WTC11 (cell line): Measurements from ENCODE around the gene SLC11A2. TPM values are rescaled to one million over a fixed set of nuclear protein-coding genes. Genes with fewer than 3 reads are reported as not detected.

Experiments used
- ATAC-seq: fragments of 200-7000 bp; cut with Tn5 transposase; 2 replicates; pipeline ENCODE4 v1.10.0; 2021; ENCODE audit warnings: mild to moderate bottlenecking, moderate library complexity
- CTCF ChIA-PET: fragments of 300-600 bp; sonication (Branson Sonifier 250); formaldehyde crosslinking; loops from one replicate; lab custom pipeline; 2021; ENCODE audit warnings: antibody characterized with exemption; lab: Charles Lee
- POLR2A ChIA-PET: fragments of 350-600 bp; sonication (Branson Sonifier 250); formaldehyde crosslinking; loops from one replicate; lab custom pipeline; 2021; ENCODE audit warnings: antibody characterized with exemption; lab: Charles Lee
- DNase-seq: peaks from one replicate; pipeline ENCODE4 v3.0.0; 2021; ENCODE audit warnings: low spot score
- H3K27ac Mint-ChIP-seq: 2 replicates; pipeline ENCODE4 v1.8.0; 2021; ENCODE audit warnings: mixed read lengths
- H3K27me3 Mint-ChIP-seq: 2 replicates; pipeline ENCODE4 v1.8.0; 2021; ENCODE audit warnings: low read depth, mild to moderate bottlenecking, moderate library complexity, mixed read lengths
- H3K36me3 Mint-ChIP-seq: 2 replicates; pipeline ENCODE4 v1.8.0; 2021; ENCODE audit warnings: mixed read lengths
- H3K4me1 Mint-ChIP-seq: 2 replicates; pipeline ENCODE4 v1.8.0; 2022; ENCODE audit warnings: mixed read lengths
- H3K4me3 Mint-ChIP-seq: 2 replicates; pipeline ENCODE4 v1.8.0; 2021; ENCODE audit warnings: mild to moderate bottlenecking, moderate library complexity, mixed read lengths
- H3K9me3 Mint-ChIP-seq: 2 replicates; pipeline ENCODE4 v1.8.0; 2021; ENCODE audit warnings: mixed read lengths
- ARID4B ChIP-seq: sonication (generic); formaldehyde crosslinking; IDR thresholded peaks from 2 replicates; pipeline ENCODE4 v1.8.0; 2023; ENCODE audit warnings: missing genetic modification reagents, mild to moderate bottlenecking, borderline replicate concordance
- ATF6 ChIP-seq: sonication (generic); formaldehyde crosslinking; IDR thresholded peaks from 2 replicates; pipeline ENCODE4 v1.8.1; 2023; ENCODE audit warnings: mild to moderate bottlenecking, missing genetic modification reagents
- CDX4 ChIP-seq: fragments of 250-450 bp; sonication (Bioruptor Pico); IDR thresholded peaks from 2 replicates; pipeline ENCODE4 v1.9.0; 2021; ENCODE audit warnings: moderate library complexity, mild to moderate bottlenecking, inconsistent platforms, borderline replicate concordance
- E2F5 ChIP-seq: sonication (generic); formaldehyde crosslinking; IDR thresholded peaks from 2 replicates; pipeline ENCODE4 v1.8.1; 2022; ENCODE audit warnings: mild to moderate bottlenecking, moderate library complexity, missing genetic modification reagents
- FOXJ3 ChIP-seq: sonication (generic); formaldehyde crosslinking; IDR thresholded peaks from 2 replicates; pipeline ENCODE4 v1.9.0; 2021; ENCODE audit warnings: missing genetic modification reagents, mild to moderate bottlenecking, borderline replicate concordance
- HMGA2 ChIP-seq: fragments of 250-450 bp; sonication (Bioruptor Pico); IDR thresholded peaks from 2 replicates; pipeline ENCODE4 v1.4.0; 2021; ENCODE audit warnings: mild to moderate bottlenecking, moderate library complexity
- KAT7 ChIP-seq: sonication (generic); formaldehyde crosslinking; IDR thresholded peaks from 2 replicates; pipeline ENCODE4 v1.8.1; 2023; ENCODE audit warnings: missing genetic modification reagents, mild to moderate bottlenecking, borderline replicate concordance
- MYBL2 ChIP-seq: sonication (generic); formaldehyde crosslinking; IDR thresholded peaks from 2 replicates; pipeline ENCODE4 v1.8.1; 2023; ENCODE audit warnings: mild to moderate bottlenecking, moderate library complexity, missing genetic modification reagents
- NFATC4 ChIP-seq: fragments of 250-450 bp; sonication (Bioruptor Pico); IDR thresholded peaks from 2 replicates; pipeline ENCODE4 v1.9.0; 2021; ENCODE audit warnings: mild to moderate bottlenecking
- NR1H2 ChIP-seq: sonication (generic); formaldehyde crosslinking; IDR thresholded peaks from 2 replicates; pipeline ENCODE4 v1.9.0; 2021; ENCODE audit warnings: mild to moderate bottlenecking, moderate library complexity, missing genetic modification reagents
- RORB ChIP-seq: fragments of 250-450 bp; sonication (Bioruptor Pico); IDR thresholded peaks from 2 replicates; pipeline ENCODE4 v1.9.0; 2021; ENCODE audit warnings: mild to moderate bottlenecking
- TEAD4 ChIP-seq: sonication (generic); formaldehyde crosslinking; IDR thresholded peaks from 2 replicates; pipeline ENCODE4 v1.8.0; 2022; ENCODE audit warnings: mild to moderate bottlenecking, missing genetic modification reagents
- ZNF219 ChIP-seq: sonication (generic); formaldehyde crosslinking; IDR thresholded peaks from 2 replicates; pipeline ENCODE4 v1.8.0; 2023; ENCODE audit warnings: missing genetic modification reagents, mild to moderate bottlenecking, borderline replicate concordance
- ZNF232 ChIP-seq: sonication (generic); formaldehyde crosslinking; IDR thresholded peaks from 2 replicates; pipeline ENCODE4 v1.8.0; 2022; ENCODE audit warnings: mild to moderate bottlenecking, missing genetic modification reagents
- ZNF263 ChIP-seq: sonication (generic); formaldehyde crosslinking; IDR thresholded peaks from 2 replicates; pipeline ENCODE4 v1.8.1; 2022; ENCODE audit warnings: low read depth, mild to moderate bottlenecking, moderate library complexity, missing genetic modification reagents
- ZNF396 ChIP-seq: fragments of 250-450 bp; sonication (Bioruptor Pico); IDR thresholded peaks from 2 replicates; pipeline ENCODE4 v1.8.0; 2021; ENCODE audit warnings: mild to moderate bottlenecking, moderate library complexity, borderline replicate concordance
- ZNF512 ChIP-seq: sonication (generic); formaldehyde crosslinking; IDR thresholded peaks from 2 replicates; pipeline ENCODE4 v1.8.1; 2022; ENCODE audit warnings: missing genetic modification reagents, borderline replicate concordance
- total RNA-seq: library from RNA; stranded (reverse); gene quantifications from 3 replicates; pipeline ENCODE4 v1.2.3, GENCODE V29; 2021

The SLC11A2 gene
- total RNA-seq, 1 experiment from 2014 or later, result 58.0 TPM

- CTCF ChIA-PET, result interaction anchor here (1.1 kb wide), 1 partner anchor 47 kb away, joined by 3 read pairs; no protein-coding TSS in a partner anchor
- no peak for TF ChIP-seq NR1H2 (CRISPR knock-in tag)
- no peaks in the 10 kb centered on the region for H3K9me3 Mint-ChIP-seq
- no peak for DNase-seq
- peaks cover 6% of the 10 kb centered on the region for H3K4me1 Mint-ChIP-seq
- H3K36me3 Mint-ChIP-seq, result peaks cover 4% of the 10 kb centered on the region; the same call in 1 of the 2 replicates
- peak overlapping the region; percentile 87; the same call in 1 of the 2 replicates for H3K27ac Mint-ChIP-seq
- ATAC-seq, result no peak
- no peak overlapping the region for H3K4me3 Mint-ChIP-seq
- no peaks in the 10 kb centered on the region for H3K27me3 Mint-ChIP-seq
- POLR2A ChIA-PET, result no interaction called here
These were observed 44.6 kb downstream of the SLC11A2 start for GRCh38 chr12:50981319-50982239.

- Mint-ChIP-seq H3K27ac (no peak overlapping the region), H3K36me3 (peaks cover 8% of the 10 kb centered on the region; the same call in 1 of the 2 replicates), H3K27me3 (no peaks in the 10 kb centered on the region), H3K9me3 (no peaks in the 10 kb centered on the region), H3K4me1 (peaks cover 6% of the 10 kb centered on the region), H3K4me3 (no peak overlapping the region)
- ATAC-seq, result no peak
- ChIA-PET POLR2A (no interaction called here), CTCF (no interaction called here)
- TF ChIP-seq CDX4 (CRISPR knock-in tag) (no peak), RORB (no peak), ZNF396 (CRISPR knock-in tag) (no peak), ZNF219 (CRISPR knock-in tag) (no peak), NFATC4 (no peak), FOXJ3 (CRISPR knock-in tag) (no peak), E2F5 (CRISPR knock-in tag) (no peak), ZNF232 (CRISPR knock-in tag) (no peak), ZNF263 (CRISPR knock-in tag) (no peak), ATF6 (no peak), ZNF512 (CRISPR knock-in tag) (no peak), MYBL2 (no peak), KAT7 (CRISPR knock-in tag) (no peak)
- no peak for DNase-seq
These were observed 45.6 kb downstream of the SLC11A2 start for GRCh38 chr12:50980545-50980944.

GRCh38 chr12:50979369-50980052, 46.7 kb downstream of the SLC11A2 start:
- Mint-ChIP-seq H3K36me3 (peaks cover 14% of the 10 kb centered on the region; the same call in 1 of the 2 replicates), H3K27me3 (no peaks in the 10 kb centered on the region), H3K4me1 (peaks cover 6% of the 10 kb centered on the region), H3K9me3 (peaks cover 5% of the 10 kb centered on the region), H3K27ac (no peak overlapping the region), H3K4me3 (no peak overlapping the region)
- CTCF ChIA-PET, result no interaction called here
- ATAC-seq, result no peak
- no peak for TF ChIP-seq ARID4B (CRISPR knock-in tag)
- TF ChIP-seq RORB, result no peak
- TF ChIP-seq HMGA2, result no peak
- TF ChIP-seq ATF6, result no peak
- no peak for TF ChIP-seq TEAD4
- POLR2A ChIA-PET, result no interaction called here
- no peak for DNase-seq
